HepG2 (cell line): Measurements from ENCODE around the gene PLEKHG4. TPM values are rescaled to one million over a fixed set of nuclear protein-coding genes. Genes with fewer than 3 reads are reported as not detected.

Experiments used
- DNMT3B ChIP-seq: conservative IDR thresholded peaks from 2 replicates; pipeline ENCODE4 v1.6.1; 2016; ENCODE audit warnings: missing biosample characterization, control low read depth
- FOXJ3 ChIP-seq: sonication (generic); formaldehyde crosslinking; IDR thresholded peaks from 2 replicates; pipeline ENCODE4 v1.4.0; 2020; ENCODE audit warnings: missing genetic modification reagents, mild to moderate bottlenecking, borderline replicate concordance
- HOXA9 ChIP-seq: sonication (generic); formaldehyde crosslinking; IDR thresholded peaks from 2 replicates; pipeline ENCODE4 v1.8.1; 2022; ENCODE audit warnings: missing genetic modification reagents, mild to moderate bottlenecking, moderate library complexity, borderline replicate concordance
- MED1 ChIP-seq: sonication (generic); formaldehyde crosslinking; IDR thresholded peaks from 2 replicates; pipeline ENCODE4 v1.4.0; 2020; ENCODE audit warnings: missing genetic modification reagents
- MEIS2 ChIP-seq: sonication (generic); formaldehyde crosslinking; IDR thresholded peaks from 2 replicates; pipeline ENCODE4 v1.9.0; 2021; ENCODE audit warnings: mild to moderate bottlenecking, missing genetic modification reagents
- REXO4 ChIP-seq: sonication (generic); formaldehyde crosslinking; IDR thresholded peaks from 2 replicates; pipeline ENCODE4 v1.8.0; 2022; ENCODE audit warnings: missing genetic modification reagents, mild to moderate bottlenecking, borderline replicate concordance
- SMAD3 ChIP-seq: sonication (generic); formaldehyde crosslinking; IDR thresholded peaks from 2 replicates; pipeline ENCODE4 v1.4.0; 2020; ENCODE audit warnings: missing genetic modification reagents
- SP1 ChIP-seq, 2 experiments: fragments of 450-650 bp in 1 of 2; sonication (generic) in 1 of 2; formaldehyde crosslinking in 1 of 2; IDR thresholded peaks; 2 replicates each; pipeline versions ENCODE4 v1.4.0 to v1.6.1; 2016 to 2020; ENCODE audit warnings: missing genetic modification reagents in 1 of 2
- ZFP36L2 ChIP-seq: sonication (generic); formaldehyde crosslinking; IDR thresholded peaks from 2 replicates; pipeline ENCODE4 v1.4.0; 2020; ENCODE audit warnings: missing genetic modification reagents
- ZNF3 ChIP-seq: IDR thresholded peaks from 2 replicates; pipeline ENCODE4 v1.7.0; 2017; ENCODE audit warnings: inconsistent platforms
- ZNF609 ChIP-seq: sonication (generic); formaldehyde crosslinking; IDR thresholded peaks from 2 replicates; pipeline ENCODE4 v1.4.0; 2020; ENCODE audit warnings: mild to moderate bottlenecking, missing genetic modification reagents, borderline replicate concordance
- ZNF792 ChIP-seq: IDR thresholded peaks from 2 replicates; pipeline ENCODE4 v1.6.1; 2016
- polyA plus RNA-seq, 8 experiments: library from polyadenylated mRNA; depleted of rRNA in 3 of 8; stranded (reverse) in 7 of 8; unstranded in 1 of 8; fragments of >200 nt; fragmentation: Illumina TruSeq in 4 of 8; extraction: Trizol in 4 of 8; gene quantifications; 2 replicates each; pipeline versions ENCODE4 v1.2.1 to v1.2.3, GENCODE V29; 2011 to 2016; ENCODE audit warnings: low read depth in 4 of 8, missing spikeins in 1 of 8, mixed read lengths in 1 of 8; ENCODE audit not compliant: insufficient read depth in 1 of 8
- total RNA-seq, 5 experiments: library from RNA; depleted of rRNA; stranded (reverse); fragments of >200 nt; fragmentation: Illumina TruSeq; extraction: Trizol; gene quantifications; 2 replicates each; pipeline ENCODE4 v1.2.3, GENCODE V29; 2016; ENCODE audit warnings: low read depth in 1 of 5

Gene PLEKHG4
- total and polyA plus RNA-seq, 2 of the 13 experiments (the other 11 are each of a cell fraction or from before 2014, with no cell fraction given), result 7.1 to 13.6 TPM

GRCh38 chr16:67246756-67247191, 32.6 kb upstream of the PLEKHG4 start (continued):
- TF ChIP-seq ZNF609, result no peak
- no peak for TF ChIP-seq SMAD3 (CRISPR knock-in tag)
- no peak for TF ChIP-seq DNMT3B (CRISPR knock-in tag)
- no peak for TF ChIP-seq FOXJ3 (CRISPR knock-in tag)
- TF ChIP-seq HOXA9 (CRISPR knock-in tag), result no peak
- no peak for TF ChIP-seq REXO4
- no peak for TF ChIP-seq MED1
- no peak for TF ChIP-seq ZFP36L2 (CRISPR knock-in tag)
- TF ChIP-seq SP1 (IDR thresholded peaks at IDR 0.05), result no peak
- TF ChIP-seq SP1 (CRISPR knock-in tag; IDR thresholded peaks at IDR 0.05), result no peak
- 0 out of 2 replicates have a peak, but pooled peaks have one; percentile 0 for TF ChIP-seq ZNF792
- no peak; the same call in 1 of the 2 replicates for TF ChIP-seq MEIS2
- no peak for TF ChIP-seq ZNF3
